Fibroblast of lung (primary cell): ENCODE results near the gene NT5DC3.

Source experiments
- EZH2 ChIP-seq: IDR thresholded peaks from 2 replicates; pipeline ENCODE4 v1.5.1; 2012; ENCODE audit warnings: low read length, control low read depth, mild to moderate bottlenecking; ENCODE audit errors: missing control alignments
- TF ChIP-seq, protein P1 (sequence below), 2 donors: IDR thresholded peaks in 1 of 2; conservative IDR thresholded peaks in 1 of 2; 1 replicate in 1 of 2; 2 replicates in 1 of 2; pipeline ENCODE4 v1.5.1; 2011 to 2012; ENCODE audit warnings: low read length in 2 of 2, control low read depth in 1 of 2, inconsistent platforms in 1 of 2, low read depth in 1 of 2, mild to moderate bottlenecking in 1 of 2

- TF ChIP-seq, protein P1, sequence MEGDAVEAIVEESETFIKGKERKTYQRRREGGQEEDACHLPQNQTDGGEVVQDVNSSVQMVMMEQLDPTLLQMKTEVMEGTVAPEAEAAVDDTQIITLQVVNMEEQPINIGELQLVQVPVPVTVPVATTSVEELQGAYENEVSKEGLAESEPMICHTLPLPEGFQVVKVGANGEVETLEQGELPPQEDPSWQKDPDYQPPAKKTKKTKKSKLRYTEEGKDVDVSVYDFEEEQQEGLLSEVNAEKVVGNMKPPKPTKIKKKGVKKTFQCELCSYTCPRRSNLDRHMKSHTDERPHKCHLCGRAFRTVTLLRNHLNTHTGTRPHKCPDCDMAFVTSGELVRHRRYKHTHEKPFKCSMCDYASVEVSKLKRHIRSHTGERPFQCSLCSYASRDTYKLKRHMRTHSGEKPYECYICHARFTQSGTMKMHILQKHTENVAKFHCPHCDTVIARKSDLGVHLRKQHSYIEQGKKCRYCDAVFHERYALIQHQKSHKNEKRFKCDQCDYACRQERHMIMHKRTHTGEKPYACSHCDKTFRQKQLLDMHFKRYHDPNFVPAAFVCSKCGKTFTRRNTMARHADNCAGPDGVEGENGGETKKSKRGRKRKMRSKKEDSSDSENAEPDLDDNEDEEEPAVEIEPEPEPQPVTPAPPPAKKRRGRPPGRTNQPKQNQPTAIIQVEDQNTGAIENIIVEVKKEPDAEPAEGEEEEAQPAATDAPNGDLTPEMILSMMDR (conservative IDR thresholded peaks at IDR 0.05 in 1 of 2, IDR thresholded peaks at IDR 0.05 in 1 of 2; ENCODE audit: low read depth in 1 of 2, low read length in 2 of 2): no peak
- no peak for TF ChIP-seq EZH2
Measured at GRCh38 chr12:103810111-103810510, 30.9 kb downstream of the NT5DC3 start.
